ENCODE data around the gene HOXD10.
A peak's percentile ranks its signal among the peaks of the same experiment; 100 is the strongest.

HOXD10 gene

GRCh38 chr2:176122052-176122682 is 5.6 kb downstream of the HOXD10 start:
- no peak for DNase-seq

DNA sequence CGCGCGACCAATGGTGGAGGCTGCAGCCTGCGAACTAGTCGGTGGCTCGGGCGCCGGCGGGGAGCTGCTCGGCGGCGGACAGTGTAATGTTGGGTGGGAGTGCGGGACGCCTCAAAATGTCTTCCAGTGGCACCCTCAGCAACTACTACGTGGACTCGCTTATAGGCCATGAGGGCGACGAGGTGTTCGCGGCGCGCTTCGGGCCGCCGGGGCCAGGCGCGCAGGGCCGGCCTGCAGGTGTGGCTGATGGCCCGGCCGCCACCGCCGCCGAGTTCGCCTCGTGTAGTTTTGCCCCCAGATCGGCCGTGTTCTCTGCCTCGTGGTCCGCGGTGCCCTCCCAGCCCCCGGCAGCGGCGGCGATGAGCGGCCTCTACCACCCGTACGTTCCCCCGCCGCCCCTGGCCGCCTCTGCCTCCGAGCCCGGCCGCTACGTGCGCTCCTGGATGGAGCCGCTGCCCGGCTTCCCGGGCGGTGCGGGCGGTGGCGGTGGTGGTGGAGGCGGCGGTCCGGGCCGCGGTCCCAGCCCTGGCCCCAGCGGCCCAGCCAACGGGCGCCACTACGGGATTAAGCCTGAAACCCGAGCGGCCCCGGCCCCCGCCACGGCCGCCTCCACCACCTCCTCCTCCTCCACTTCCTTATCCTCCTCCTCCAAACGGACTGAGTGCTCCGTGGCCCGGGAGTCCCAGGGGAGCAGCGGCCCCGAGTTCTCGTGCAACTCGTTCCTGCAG is 6.3 kb downstream of the HOXD10 start, which contains the start of gene HOXD9:
HOXD9 (plus strand) TSS at position 37 of the 728 bp plus-strand sequence; CDS start at position 87, 50 bp downstream.
- peak in 1 of 51 donors; percentile 2 for DNase-seq

GRCh38 chr2:176123411-176124109 is 7.0 kb downstream of the HOXD10 start:
- no peak for DNase-seq

- DNase-seq, result no peak
These were observed 7.8 kb downstream of the HOXD10 start for GRCh38 chr2:176124110-176124946.

- no peak for DNase-seq
These were observed 8.6 kb downstream of the HOXD10 start for GRCh38 chr2:176124947-176125771.

DNA sequence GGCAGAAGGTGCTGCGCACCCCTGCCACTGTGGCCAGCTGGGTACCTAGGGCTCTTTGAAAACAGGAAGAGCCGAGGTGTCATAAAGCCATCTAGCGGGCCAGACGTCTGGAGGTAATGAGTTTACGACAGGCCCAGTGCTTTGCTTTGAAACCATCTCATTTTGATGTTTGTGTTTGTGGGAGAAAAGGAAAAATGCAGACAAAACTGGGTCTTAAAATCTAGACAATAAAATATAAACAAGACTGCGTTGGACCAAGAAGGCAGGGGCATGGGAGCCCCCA is 9.1 kb downstream of the HOXD10 start:
- DNase-seq, result no peak

DNA sequence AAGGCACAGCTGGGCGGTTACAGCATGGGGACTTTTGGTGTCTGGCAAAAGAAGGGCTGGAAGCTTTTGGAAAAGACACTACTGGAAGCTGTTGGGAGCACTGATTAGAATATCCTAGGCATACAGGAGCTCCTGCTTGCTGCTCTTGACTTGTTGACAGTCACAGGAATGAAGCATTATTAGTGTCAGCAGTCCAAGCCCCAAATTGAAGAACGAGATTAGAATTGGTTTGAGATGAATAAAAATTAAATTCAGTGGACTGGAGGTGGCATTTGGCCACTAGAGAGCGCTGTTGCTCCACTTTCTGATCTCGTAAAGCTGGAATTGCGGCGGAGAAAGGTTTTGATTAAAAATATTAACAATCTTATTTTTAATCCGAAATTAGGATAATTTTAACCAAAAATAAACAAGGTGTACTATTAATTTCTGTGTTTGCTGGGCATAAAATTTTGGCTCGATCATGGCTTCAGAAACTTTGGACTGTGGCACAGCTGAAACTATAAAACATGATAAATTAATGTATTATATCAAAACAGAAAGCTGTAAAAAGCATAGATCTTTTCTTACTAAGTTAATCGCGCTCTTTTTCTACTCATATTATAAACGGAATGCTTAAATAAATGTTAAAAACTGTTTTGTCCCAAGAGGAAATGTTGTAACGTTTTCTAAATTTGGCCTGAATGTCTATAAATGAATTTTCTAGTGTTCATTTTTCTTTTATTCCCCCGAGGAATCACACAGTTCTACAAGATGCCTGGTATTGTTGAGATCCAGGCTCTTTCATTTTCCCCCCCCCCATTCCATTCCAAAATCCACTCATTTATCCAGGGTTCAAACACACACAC is 10.6 kb downstream of the HOXD10 start:
- DNase-seq, result peak in 39 of 51 donors; percentile 1 to 71 (median 20)

GRCh38 chr2:176127774-176128072 is 11.1 kb downstream of the HOXD10 start:
- no peak for DNase-seq

- DNase-seq, result no peak
These were observed 11.8 kb downstream of the HOXD10 start for GRCh38 chr2:176128172-176128981.

DNA sequence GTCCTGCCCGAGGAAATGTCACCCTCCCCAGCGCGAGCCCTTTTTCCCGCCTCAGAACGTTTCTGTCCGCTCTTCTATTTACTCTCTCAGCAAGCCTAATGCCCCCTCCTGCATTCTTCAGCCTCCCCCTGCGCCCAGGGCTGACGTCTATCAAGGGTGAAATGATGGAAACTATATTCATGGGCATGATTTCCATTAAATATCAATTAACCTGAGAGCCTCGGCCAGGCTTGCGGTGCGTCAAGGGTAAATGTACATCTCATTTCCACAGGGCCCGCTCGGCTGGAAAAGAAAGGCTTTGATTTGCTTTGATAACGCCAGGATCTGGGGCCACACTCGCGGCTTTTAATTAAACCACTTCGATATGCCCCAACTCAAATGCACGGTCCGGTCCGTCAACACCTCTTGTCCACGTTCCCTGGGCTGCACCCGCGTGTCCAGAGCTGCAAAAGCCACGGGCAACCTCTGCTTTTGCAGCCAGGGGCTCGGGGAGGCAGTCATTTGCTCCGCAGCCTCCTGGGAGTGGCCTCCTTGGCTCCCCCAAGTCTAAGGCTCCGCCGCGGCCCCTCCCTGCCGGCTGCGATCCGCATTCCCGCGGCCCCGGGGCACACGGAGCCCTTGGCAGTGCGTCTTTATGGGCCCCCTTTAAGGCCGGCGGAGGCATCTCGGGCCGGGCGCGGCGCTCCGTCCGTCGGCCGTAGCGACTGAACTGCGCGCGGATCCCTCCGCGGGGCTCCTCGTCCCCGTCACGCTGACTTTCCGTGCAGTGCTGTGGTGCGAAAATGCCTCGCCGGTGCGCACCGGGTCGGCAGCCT is 12.6 kb downstream of the HOXD10 start, which contains the start of gene HOXD8:
HOXD8 (plus strand) TSS at position 724 of the 815 bp plus-strand sequence. CDS start 662 bp downstream, outside the sequence.
- no peak for DNase-seq

DNA sequence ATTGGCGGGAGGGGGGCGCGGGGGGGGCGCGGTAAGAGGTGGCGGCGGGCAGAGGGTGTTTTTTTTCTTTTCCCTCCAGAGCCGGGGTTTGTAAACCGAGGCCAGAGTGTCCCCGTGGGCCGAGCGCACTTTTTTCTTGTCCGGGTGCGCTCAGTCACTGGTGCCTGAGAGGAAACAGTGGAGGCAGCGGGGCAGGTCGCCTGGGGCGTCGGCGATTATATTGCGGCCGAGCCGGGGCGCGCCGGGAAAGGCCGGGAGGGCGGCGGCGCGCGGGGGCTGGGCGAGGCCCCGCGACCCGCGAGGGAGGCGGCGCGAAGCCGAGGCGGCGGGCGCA is 13.2 kb downstream of the HOXD10 start:
- DNase-seq, result no peak

GRCh38 chr2:176130147-176130956 is 13.8 kb downstream of the HOXD10 start:
- DNase-seq, result no peak

DNA sequence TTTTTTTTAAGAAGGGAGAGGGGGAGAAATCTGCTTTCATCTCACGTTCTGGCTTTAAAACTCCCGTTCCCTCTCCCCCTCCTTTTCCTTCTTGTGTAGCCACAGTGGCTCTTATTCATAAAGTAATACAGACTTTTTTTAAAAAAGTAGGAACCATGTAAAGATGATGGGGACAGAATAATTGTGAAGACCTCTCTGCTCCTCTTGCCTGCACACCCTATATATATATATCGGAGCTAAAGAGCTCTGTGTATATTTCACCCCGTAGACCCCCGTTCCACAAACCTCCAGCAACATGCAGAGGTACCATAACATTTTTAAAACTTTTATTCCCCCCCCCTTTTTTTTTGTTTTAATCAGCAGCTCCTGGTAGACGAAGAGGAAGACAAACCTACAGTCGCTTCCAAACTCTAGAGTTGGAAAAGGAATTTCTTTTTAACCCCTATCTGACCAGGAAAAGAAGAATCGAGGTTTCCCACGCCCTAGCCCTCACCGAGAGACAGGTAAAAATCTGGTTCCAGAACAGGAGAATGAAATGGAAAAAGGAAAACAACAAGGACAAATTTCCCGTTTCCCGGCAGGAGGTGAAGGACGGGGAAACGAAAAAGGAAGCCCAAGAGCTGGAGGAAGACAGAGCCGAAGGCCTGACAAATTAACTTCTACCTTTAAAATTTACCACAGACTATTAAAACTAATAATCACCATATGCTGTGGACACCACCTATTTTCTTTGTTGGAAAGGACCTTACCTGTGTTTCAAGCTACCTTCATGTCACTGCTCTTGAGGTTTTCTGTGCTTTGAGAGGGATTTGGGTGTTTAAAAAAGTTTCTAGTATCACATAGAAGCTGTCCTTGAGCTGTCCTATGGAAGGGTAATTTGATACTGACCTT is 14.6 kb downstream of the HOXD10 start:
- no peak for DNase-seq

- no peak for DNase-seq
These were observed 15.2 kb downstream of the HOXD10 start for GRCh38 chr2:176131848-176132158.

DNA sequence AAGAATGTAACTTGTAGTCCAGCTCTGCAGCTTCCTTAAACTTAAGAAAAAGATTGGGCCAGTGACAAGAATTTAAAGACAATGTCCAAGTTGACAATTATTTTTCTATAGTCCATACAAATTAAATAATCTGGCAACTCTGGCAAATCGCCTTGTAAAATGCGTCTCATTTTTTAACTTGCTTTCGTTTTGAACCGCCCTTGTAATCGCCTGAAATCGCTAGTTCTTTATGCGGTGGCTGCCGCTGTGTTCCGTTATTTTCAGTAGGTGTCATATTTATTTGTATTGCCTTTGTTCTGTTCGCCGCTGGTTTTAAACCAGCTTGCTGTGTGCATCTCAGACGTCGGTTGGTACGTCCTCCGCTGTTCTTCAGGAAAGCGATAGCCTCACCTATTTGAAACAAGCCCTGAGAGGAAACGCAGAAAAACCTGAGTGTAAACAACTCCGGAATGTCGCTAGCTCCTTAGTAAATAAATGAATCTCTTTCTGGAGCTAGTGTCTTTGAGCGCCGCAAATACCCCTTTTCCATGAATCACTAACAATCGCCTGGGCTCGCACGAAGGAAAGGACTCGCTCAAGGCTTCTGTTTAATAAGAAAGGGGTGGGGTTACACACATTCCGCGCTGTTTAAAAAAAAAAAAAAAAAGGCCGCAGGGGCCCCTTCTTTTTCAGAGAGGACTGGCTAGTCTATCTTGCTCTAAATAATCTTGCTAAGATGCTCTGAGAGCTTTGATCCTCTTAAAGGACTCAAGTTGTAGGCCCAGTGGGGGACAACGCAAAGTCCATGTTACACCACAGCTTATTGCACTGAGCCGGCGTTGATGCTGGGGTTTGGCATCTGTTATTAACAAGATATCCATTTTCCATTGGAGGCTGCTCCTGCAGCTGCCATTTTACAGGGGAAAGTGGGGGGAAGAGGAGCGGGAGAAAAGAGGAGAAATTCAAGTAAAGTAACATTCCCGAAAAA is 15.9 kb downstream of the HOXD10 start:
- no peak for DNase-seq

Measured in hypothalamus (tissue), 51 donors.